HepG2 (cell line): Measurements from ENCODE around the gene ZNF524. TPM values are rescaled to one million over a fixed set of nuclear protein-coding genes. Genes with fewer than 3 reads are reported as not detected.

ENCODE experiments used
- ELF3 ChIP-seq: IDR thresholded peaks from 2 replicates; pipeline ENCODE4 v1.6.1; 2016; ENCODE audit warnings: missing genetic modification reagents, missing compliant biosample characterization
- FOXK2 ChIP-seq: fragments of 450-650 bp; IDR thresholded peaks from 2 replicates; pipeline ENCODE4 v1.6.1; 2016
- HNF4A ChIP-seq: sonication (generic); formaldehyde crosslinking; IDR thresholded peaks from 2 replicates; pipeline ENCODE4 v1.4.0; 2020; ENCODE audit warnings: missing genetic modification reagents
- RFXAP ChIP-seq: sonication (generic); formaldehyde crosslinking; IDR thresholded peaks from 2 replicates; pipeline ENCODE4 v1.4.0; 2020; ENCODE audit warnings: missing genetic modification reagents, borderline replicate concordance
- SAP130 ChIP-seq: IDR thresholded peaks from 2 replicates; pipeline ENCODE4 v1.6.1; 2016; ENCODE audit warnings: low read depth
- SRF ChIP-seq: IDR thresholded peaks from 2 replicates; pipeline ENCODE4 v1.6.1; 2011; ENCODE audit warnings: mild to moderate bottlenecking, low read depth, low read length, moderate library complexity
- TBX3 ChIP-seq: fragments of 450-650 bp; IDR thresholded peaks from 2 replicates; pipeline ENCODE4 v1.6.1; 2017; ENCODE audit warnings: antibody characterized with exemption, mild to moderate bottlenecking, inconsistent platforms, borderline replicate concordance
- ZFX ChIP-seq: sonication (generic); formaldehyde crosslinking; IDR thresholded peaks from 2 replicates; pipeline ENCODE4 v1.4.0; 2020; ENCODE audit warnings: mild to moderate bottlenecking, low read depth, missing genetic modification reagents, moderate library complexity
- ZMYM4 ChIP-seq: sonication (generic); formaldehyde crosslinking; IDR thresholded peaks from 2 replicates; pipeline ENCODE4 v1.8.1; 2023; ENCODE audit warnings: mild to moderate bottlenecking, missing genetic modification reagents
- ZNF292 ChIP-seq: sonication (generic); formaldehyde crosslinking; IDR thresholded peaks from 2 replicates; pipeline ENCODE4 v1.8.1; 2022; ENCODE audit warnings: mild to moderate bottlenecking, low read depth, missing genetic modification reagents, borderline replicate concordance
- polyA plus RNA-seq, 8 experiments: library from polyadenylated mRNA; depleted of rRNA in 3 of 8; stranded (reverse) in 7 of 8; unstranded in 1 of 8; fragments of >200 nt; fragmentation: Illumina TruSeq in 4 of 8; extraction: Trizol in 4 of 8; gene quantifications; 2 replicates each; pipeline versions ENCODE4 v1.2.1 to v1.2.3, GENCODE V29; 2011 to 2016; ENCODE audit warnings: low read depth in 4 of 8, missing spikeins in 1 of 8, mixed read lengths in 1 of 8; ENCODE audit not compliant: insufficient read depth in 1 of 8
- total RNA-seq, 5 experiments: library from RNA; depleted of rRNA; stranded (reverse); fragments of >200 nt; fragmentation: Illumina TruSeq; extraction: Trizol; gene quantifications; 2 replicates each; pipeline ENCODE4 v1.2.3, GENCODE V29; 2016; ENCODE audit warnings: low read depth in 1 of 5
- TF ChIP-seq, protein P1 (sequence below): sonication (generic); formaldehyde crosslinking; conservative IDR thresholded peaks from 2 replicates; pipeline ENCODE4 v1.8.0; 2022; ENCODE audit warnings: mild to moderate bottlenecking, moderate library complexity, missing genetic modification reagents
- TF ChIP-seq, protein P2 (sequence below): sonication (generic); formaldehyde crosslinking; IDR thresholded peaks from 2 replicates; pipeline ENCODE4 v1.4.0; 2020; ENCODE audit warnings: missing genetic modification reagents, borderline replicate concordance
- TF ChIP-seq, protein P3 (sequence below): sonication (generic); formaldehyde crosslinking; IDR thresholded peaks from 2 replicates; pipeline ENCODE4 v1.9.0; 2021; ENCODE audit warnings: mild to moderate bottlenecking, missing genetic modification reagents
- TF ChIP-seq, protein P4 (sequence below): IDR thresholded peaks from 2 replicates; pipeline ENCODE4 v1.4.0; 2020; ENCODE audit warnings: mild to moderate bottlenecking, missing genetic modification reagents

ZNF524 gene
- total and polyA plus RNA-seq, 2 of the 13 experiments (the other 11 are each of a cell fraction or from before 2014, with no cell fraction given): 3.2 to 4.6 TPM

DNA sequence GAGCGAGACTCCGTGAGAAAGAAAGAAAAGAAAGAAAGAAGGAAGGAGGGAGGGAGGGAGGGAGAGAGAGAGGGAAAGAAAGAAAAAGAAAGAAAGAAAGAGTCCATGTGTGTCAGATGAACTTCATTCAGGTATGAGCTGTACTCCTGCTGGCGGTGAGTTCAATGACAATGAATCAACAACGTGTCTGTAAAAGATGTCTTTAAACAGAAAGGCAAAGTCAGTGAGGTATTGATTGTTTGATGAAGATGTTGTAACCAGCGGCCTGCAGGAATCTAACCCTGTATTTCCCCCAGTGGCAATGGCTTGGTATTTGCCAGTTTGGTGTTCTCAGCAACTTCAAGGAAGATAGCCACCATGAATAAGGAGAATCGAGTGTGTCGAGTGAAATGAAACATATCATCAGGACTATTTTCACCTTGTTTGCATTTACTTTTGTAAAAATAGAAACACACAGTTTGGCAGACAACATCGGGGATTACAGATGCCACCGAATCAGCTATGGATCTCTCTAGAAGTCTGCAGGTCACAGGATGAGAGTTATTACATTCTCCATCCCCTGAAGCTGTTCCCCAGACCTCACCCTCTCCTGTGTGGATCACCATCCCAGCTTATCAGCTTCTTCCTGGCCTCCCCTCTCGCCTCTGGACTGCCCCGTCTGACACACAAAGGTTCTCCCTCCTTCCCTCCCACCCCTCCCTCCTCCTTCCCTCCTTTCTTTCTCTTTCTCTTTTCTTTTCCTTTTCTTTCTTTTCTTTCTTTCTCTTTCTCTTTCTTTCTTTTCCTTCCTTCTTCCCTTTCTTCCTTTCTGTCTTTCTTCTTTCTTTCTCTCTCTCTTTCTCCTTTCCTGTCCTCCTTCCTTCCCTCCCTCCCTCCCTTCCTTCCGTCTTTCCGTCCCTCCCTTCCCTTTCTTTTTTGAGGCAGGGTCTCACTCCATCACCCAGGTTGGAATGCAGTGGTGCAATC lies 46.6 kb upstream of the ZNF524 start (continued):
- TF ChIP-seq, protein P1, sequence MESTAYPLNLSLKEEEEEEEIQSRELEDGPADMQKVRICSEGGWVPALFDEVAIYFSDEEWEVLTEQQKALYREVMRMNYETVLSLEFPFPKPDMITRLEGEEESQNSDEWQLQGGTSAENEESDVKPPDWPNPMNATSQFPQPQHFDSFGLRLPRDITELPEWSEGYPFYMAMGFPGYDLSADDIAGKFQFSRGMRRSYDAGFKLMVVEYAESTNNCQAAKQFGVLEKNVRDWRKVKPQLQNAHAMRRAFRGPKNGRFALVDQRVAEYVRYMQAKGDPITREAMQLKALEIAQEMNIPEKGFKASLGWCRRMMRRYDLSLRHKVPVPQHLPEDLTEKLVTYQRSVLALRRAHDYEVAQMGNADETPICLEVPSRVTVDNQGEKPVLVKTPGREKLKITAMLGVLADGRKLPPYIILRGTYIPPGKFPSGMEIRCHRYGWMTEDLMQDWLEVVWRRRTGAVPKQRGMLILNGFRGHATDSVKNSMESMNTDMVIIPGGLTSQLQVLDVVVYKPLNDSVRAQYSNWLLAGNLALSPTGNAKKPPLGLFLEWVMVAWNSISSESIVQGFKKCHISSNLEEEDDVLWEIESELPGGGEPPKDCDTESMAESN (CRISPR knock-in tag): peak; percentile 58; the same call in 1 of the 2 replicates
- TF ChIP-seq, protein P2, sequence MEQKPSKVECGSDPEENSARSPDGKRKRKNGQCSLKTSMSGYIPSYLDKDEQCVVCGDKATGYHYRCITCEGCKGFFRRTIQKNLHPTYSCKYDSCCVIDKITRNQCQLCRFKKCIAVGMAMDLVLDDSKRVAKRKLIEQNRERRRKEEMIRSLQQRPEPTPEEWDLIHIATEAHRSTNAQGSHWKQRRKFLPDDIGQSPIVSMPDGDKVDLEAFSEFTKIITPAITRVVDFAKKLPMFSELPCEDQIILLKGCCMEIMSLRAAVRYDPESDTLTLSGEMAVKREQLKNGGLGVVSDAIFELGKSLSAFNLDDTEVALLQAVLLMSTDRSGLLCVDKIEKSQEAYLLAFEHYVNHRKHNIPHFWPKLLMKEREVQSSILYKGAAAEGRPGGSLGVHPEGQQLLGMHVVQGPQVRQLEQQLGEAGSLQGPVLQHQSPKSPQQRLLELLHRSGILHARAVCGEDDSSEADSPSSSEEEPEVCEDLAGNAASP: no peak
- TF ChIP-seq ZNF292 (CRISPR knock-in tag) (peak; percentile 40; the same call in 1 of the 2 replicates), ZMYM4 (no peak), ZFX (peak; percentile 41; the same call in 1 of the 2 replicates), ELF3 (CRISPR knock-in tag) (0 out of 2 replicates have a peak, but pooled peaks have one; percentile 27), TBX3 (no peak), FOXK2 (0 out of 2 replicates have a peak, but pooled peaks have one; percentile 33), SAP130 (CRISPR knock-in tag) (peak; percentile 72), SRF (no peak), HNF4A (CRISPR knock-in tag) (peak; percentile 46; the same call in 1 of the 2 replicates), RFXAP (CRISPR knock-in tag) (no peak)
- TF ChIP-seq, protein P3, sequence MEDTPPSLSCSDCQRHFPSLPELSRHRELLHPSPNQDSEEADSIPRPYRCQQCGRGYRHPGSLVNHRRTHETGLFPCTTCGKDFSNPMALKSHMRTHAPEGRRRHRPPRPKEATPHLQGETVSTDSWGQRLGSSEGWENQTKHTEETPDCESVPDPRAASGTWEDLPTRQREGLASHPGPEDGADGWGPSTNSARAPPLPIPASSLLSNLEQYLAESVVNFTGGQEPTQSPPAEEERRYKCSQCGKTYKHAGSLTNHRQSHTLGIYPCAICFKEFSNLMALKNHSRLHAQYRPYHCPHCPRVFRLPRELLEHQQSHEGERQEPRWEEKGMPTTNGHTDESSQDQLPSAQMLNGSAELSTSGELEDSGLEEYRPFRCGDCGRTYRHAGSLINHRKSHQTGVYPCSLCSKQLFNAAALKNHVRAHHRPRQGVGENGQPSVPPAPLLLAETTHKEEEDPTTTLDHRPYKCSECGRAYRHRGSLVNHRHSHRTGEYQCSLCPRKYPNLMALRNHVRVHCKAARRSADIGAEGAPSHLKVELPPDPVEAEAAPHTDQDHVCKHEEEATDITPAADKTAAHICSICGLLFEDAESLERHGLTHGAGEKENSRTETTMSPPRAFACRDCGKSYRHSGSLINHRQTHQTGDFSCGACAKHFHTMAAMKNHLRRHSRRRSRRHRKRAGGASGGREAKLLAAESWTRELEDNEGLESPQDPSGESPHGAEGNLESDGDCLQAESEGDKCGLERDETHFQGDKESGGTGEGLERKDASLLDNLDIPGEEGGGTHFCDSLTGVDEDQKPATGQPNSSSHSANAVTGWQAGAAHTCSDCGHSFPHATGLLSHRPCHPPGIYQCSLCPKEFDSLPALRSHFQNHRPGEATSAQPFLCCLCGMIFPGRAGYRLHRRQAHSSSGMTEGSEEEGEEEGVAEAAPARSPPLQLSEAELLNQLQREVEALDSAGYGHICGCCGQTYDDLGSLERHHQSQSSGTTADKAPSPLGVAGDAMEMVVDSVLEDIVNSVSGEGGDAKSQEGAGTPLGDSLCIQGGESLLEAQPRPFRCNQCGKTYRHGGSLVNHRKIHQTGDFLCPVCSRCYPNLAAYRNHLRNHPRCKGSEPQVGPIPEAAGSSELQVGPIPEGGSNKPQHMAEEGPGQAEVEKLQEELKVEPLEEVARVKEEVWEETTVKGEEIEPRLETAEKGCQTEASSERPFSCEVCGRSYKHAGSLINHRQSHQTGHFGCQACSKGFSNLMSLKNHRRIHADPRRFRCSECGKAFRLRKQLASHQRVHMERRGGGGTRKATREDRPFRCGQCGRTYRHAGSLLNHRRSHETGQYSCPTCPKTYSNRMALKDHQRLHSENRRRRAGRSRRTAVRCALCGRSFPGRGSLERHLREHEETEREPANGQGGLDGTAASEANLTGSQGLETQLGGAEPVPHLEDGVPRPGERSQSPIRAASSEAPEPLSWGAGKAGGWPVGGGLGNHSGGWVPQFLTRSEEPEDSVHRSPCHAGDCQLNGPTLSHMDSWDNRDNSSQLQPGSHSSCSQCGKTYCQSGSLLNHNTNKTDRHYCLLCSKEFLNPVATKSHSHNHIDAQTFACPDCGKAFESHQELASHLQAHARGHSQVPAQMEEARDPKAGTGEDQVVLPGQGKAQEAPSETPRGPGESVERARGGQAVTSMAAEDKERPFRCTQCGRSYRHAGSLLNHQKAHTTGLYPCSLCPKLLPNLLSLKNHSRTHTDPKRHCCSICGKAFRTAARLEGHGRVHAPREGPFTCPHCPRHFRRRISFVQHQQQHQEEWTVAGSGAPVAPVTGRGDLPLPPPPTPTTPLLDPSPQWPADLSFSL (CRISPR knock-in tag): no peak
- TF ChIP-seq, protein P4, sequence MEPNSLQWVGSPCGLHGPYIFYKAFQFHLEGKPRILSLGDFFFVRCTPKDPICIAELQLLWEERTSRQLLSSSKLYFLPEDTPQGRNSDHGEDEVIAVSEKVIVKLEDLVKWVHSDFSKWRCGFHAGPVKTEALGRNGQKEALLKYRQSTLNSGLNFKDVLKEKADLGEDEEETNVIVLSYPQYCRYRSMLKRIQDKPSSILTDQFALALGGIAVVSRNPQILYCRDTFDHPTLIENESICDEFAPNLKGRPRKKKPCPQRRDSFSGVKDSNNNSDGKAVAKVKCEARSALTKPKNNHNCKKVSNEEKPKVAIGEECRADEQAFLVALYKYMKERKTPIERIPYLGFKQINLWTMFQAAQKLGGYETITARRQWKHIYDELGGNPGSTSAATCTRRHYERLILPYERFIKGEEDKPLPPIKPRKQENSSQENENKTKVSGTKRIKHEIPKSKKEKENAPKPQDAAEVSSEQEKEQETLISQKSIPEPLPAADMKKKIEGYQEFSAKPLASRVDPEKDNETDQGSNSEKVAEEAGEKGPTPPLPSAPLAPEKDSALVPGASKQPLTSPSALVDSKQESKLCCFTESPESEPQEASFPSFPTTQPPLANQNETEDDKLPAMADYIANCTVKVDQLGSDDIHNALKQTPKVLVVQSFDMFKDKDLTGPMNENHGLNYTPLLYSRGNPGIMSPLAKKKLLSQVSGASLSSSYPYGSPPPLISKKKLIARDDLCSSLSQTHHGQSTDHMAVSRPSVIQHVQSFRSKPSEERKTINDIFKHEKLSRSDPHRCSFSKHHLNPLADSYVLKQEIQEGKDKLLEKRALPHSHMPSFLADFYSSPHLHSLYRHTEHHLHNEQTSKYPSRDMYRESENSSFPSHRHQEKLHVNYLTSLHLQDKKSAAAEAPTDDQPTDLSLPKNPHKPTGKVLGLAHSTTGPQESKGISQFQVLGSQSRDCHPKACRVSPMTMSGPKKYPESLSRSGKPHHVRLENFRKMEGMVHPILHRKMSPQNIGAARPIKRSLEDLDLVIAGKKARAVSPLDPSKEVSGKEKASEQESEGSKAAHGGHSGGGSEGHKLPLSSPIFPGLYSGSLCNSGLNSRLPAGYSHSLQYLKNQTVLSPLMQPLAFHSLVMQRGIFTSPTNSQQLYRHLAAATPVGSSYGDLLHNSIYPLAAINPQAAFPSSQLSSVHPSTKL: peak; percentile 91
